Spleen (tissue), 7 donors: ENCODE measurements around the gene SYCP3.

ENCODE experiments used
- CTCF ChIP-seq, 11 experiments: fragments of 200-600 bp in 7 of 11; fragments of 450-650 bp in 4 of 11; sonication (generic) in 4 of 11; IDR thresholded peaks in 8 of 11; conservative IDR thresholded peaks in 3 of 11; 1 replicate in 7 of 11; 2 replicates in 4 of 11; pipeline versions ENCODE4 v1.4.0 to v1.8.0; 2016 to 2021; ENCODE audit warnings: antibody characterized with exemption in 11 of 11, inconsistent platforms in 4 of 11, mild to moderate bottlenecking in 1 of 11
- POLR2A ChIP-seq, 3 donors: fragments of 450-650 bp; IDR thresholded peaks; one replicate each; pipeline ENCODE4 v1.5.1; 2017; ENCODE audit warnings: antibody characterized with exemption in 3 of 3, mild to moderate bottlenecking in 1 of 3
- POLR2AphosphoS5 ChIP-seq, 3 donors: sonication (generic); formaldehyde crosslinking; IDR thresholded peaks; one replicate each; pipeline ENCODE4 v1.5.1; 2017; ENCODE audit warnings: antibody characterized with exemption in 3 of 3
- donor health status: DM: no; HTN: no; CAD: no; lungs with moderate emphysema.
- donor health status: DM: no; HTN: no; CAD: no.
- donor health status: DM: no; HTN: no; CAD: no.

- TF ChIP-seq CTCF (IDR thresholded peaks at IDR 0.05 in 8 of 11, conservative IDR thresholded peaks at IDR 0.05 in 3 of 11) (peak; percentile 85 to 97 (median 94)), POLR2A (IDR thresholded peaks at IDR 0.05) (no peak), POLR2AphosphoS5 (IDR thresholded peaks at IDR 0.05) (peak in 1 of 3 donors; percentile 61)
Observed at GRCh38 chr12:101773650-101774162, 34.4 kb upstream of the SYCP3 start.
